Ovary (tissue), 9 donors: ENCODE measurements around the gene PDS5B. TPM values are rescaled to one million over a fixed set of nuclear protein-coding genes. Genes with fewer than 3 reads are reported as not detected.

Experiments
- DNase-seq, 5 donors: peaks; one replicate each; pipeline ENCODE4 v3.0.0-alpha.2; 2019 to 2020
- H3K27ac ChIP-seq, 2 donors: fragments of 200-600 bp; one replicate each; pipeline versions ENCODE4 v1.5.1 to v1.8.0; 2019 to 2022
- H3K27me3 ChIP-seq: fragments of 200-600 bp; one replicate; pipeline ENCODE4 v1.8.0; 2022
- H3K36me3 ChIP-seq: fragments of 200-600 bp; sonication (generic); one replicate; pipeline ENCODE4 v1.5.1; 2019
- H3K4me1 ChIP-seq: one replicate; pipeline ENCODE4 v1.8.1; 2013; ENCODE audit warnings: mild to moderate bottlenecking, moderate library complexity; ENCODE audit not compliant: insufficient read depth
- H3K4me3 ChIP-seq: fragments of 200-600 bp; sonication (generic); one replicate; pipeline ENCODE4 v1.5.1; 2017
- H3K9me3 ChIP-seq, 2 donors: fragments of 200-600 bp in 1 of 2; sonication (generic) in 1 of 2; one replicate each; pipeline versions ENCODE4 v1.5.1 to v1.8.1; 2013 to 2019; ENCODE audit warnings: mild to moderate bottlenecking in 1 of 2, moderate library complexity in 1 of 2
- CTCF ChIP-seq, 3 donors: fragments of 450-650 bp in 2 of 3; fragments of 200-600 bp in 1 of 3; IDR thresholded peaks; one replicate each; pipeline versions ENCODE4 v1.5.1 to v1.8.0; 2016 to 2022; ENCODE audit warnings: antibody characterized with exemption in 3 of 3, mild to moderate bottlenecking in 1 of 3
- EP300 ChIP-seq: sonication (generic); formaldehyde crosslinking; IDR thresholded peaks from one replicate; pipeline ENCODE4 v1.6.1; 2017; ENCODE audit warnings: antibody characterized with exemption
- POLR2A ChIP-seq: fragments of 450-650 bp; IDR thresholded peaks from one replicate; pipeline ENCODE4 v1.6.1; 2017; ENCODE audit warnings: antibody characterized with exemption, mild to moderate bottlenecking, moderate library complexity
- WGBS, 3 donors: extraction: QIAGEN DNeasy Blood & Tissue Kit in 1 of 3; methylation state at CpG; one replicate each; pipeline versions ENCODE4 v1.1.5 to v1.1.7; 2013 to 2017; 5-methylcytosine and 5-hydroxymethylcytosine counted together
- intact Hi-C, 4 donors: fragments of 100-400 bp; cut with DNase I; formaldehyde crosslinking; loops; one replicate each; pipeline versions ENCODE4 v1.11.0 to v1.15.1; 2022 to 2023
- polyA plus RNA-seq, 2 donors: library from polyadenylated mRNA; stranded (reverse); fragments of 200-250 nt in 1 of 2; fragments of 350-450 nt in 1 of 2; fragmentation: Illumina TruSeq in 1 of 2; extraction: RNeasy Lipid Tissue Mini Kit (QIAGEN cat#74804) in 1 of 2; gene quantifications; one replicate each; pipeline ENCODE4 v1.2.3, GENCODE V29; 2013 to 2014
- total RNA-seq, 7 donors: library from RNA; depleted of rRNA in 2 of 7; stranded (reverse); fragments of >200 nt in 2 of 7; fragmentation: NEBNext Ultra II Directional in 3 of 7; extraction: Animal tissue kit (Norgen Biotek cat#: 25700) in 3 of 7; gene quantifications; one replicate each; pipeline versions ENCODE4 v1.1.0 to v1.2.4, GENCODE V29; 2016 to 2023
- donor health status: DM: no; HTN: no; CAD: no; lungs with moderate emphysema.
- donor health status: DM: no; HTN: no; CAD: no.
- donor health status: Bipolar disorder and iron deficiency.
- donor health status: DM: yes; HTN: yes; CAD: no.
- donor health status: DM: no; HTN: no; CAD: no.
- donor health status: DM: yes; HTN: yes; CAD: no.

PDS5B gene
- total and polyA plus RNA-seq, 9 donors: 13.6 to 74.9 (median 55.5) TPM

GRCh38 chr13:32538621-32539246 is 47.5 kb upstream of the PDS5B start, which contains the start of gene N4BP2L2:
Gene N4BP2L2 (minus strand): TSS chr13:32538795. CDS start chr13:32537027, 1,768 bp downstream.
- Histone ChIP-seq H3K27me3 (no peaks in the 10 kb centered on the region), H3K9me3 (no peaks in the 10 kb centered on the region), H3K27ac (peak within 1 kb of the TSS; percentile 80), H3K4me1 (peaks cover 6% of the 10 kb centered on the region), H3K4me3 (peak within 1 kb of the TSS; percentile 84), H3K36me3 (no peaks in the 10 kb centered on the region)
- 1% methylated on average over 32 of the region's 32 CpGs for WGBS, 3 donors
- peak; percentile 92 to 96 (median 94) for DNase-seq
- intact Hi-C loops: loop anchor here in 3 of 4 donors (10.0 kb wide), 2 partner anchors 114 to 124 kb away; partner anchors contain the start of gene N4BP2L1 (in 2 of the 3)
- no peak for TF ChIP-seq EP300
- peak; percentile 34 to 67 (median 39) for TF ChIP-seq CTCF (IDR thresholded peaks at IDR 0.05)
- TF ChIP-seq POLR2A: peak; percentile 84

GRCh38 chr13:32542221-32542620 is 44.0 kb upstream of the PDS5B start:
- intact Hi-C loops: loop anchor here in 2 of 4 donors (5.0 to 10.0 kb wide), 2 partner anchors 157 to 160 kb away; no protein-coding TSS in a partner anchor
- Histone ChIP-seq H3K36me3 (no peaks in the 10 kb centered on the region), H3K9me3 (no peaks in the 10 kb centered on the region), H3K4me3 (no peak overlapping the region), H3K4me1 (no peaks in the 10 kb centered on the region), H3K27ac (no peak overlapping the region), H3K27me3 (no peaks in the 10 kb centered on the region)
- TF ChIP-seq EP300 (no peak), POLR2A (no peak), CTCF (IDR thresholded peaks at IDR 0.05) (no peak)
- WGBS, 3 donors: 78 to 82% (median 80%) methylated on average over 2 of the region's 2 CpGs
- DNase-seq: no peak

- no peak for DNase-seq
These were observed 41.2 kb upstream of the PDS5B start for GRCh38 chr13:32545083-32545482.

GRCh38 chr13:32548837-32549236 is 37.4 kb upstream of the PDS5B start:
- no peak overlapping the region for H3K4me3 ChIP-seq
- no peaks in the 10 kb centered on the region for H3K9me3 ChIP-seq
- no peak for DNase-seq
- no peaks in the 10 kb centered on the region for H3K36me3 ChIP-seq
- H3K4me1 ChIP-seq: no peaks in the 10 kb centered on the region
- TF ChIP-seq CTCF (IDR thresholded peaks at IDR 0.05): no peak
- no peak for TF ChIP-seq EP300
- no peak for TF ChIP-seq POLR2A
- intact Hi-C loops: loop anchor here in 1 of 4 donors (10.0 kb wide), 1 partner anchor 164 kb away; no protein-coding TSS in a partner anchor
- 49 to 57% (median 55%) methylated on average over 2 of the region's 2 CpGs for WGBS, 3 donors
- no peaks in the 10 kb centered on the region for H3K27me3 ChIP-seq
- H3K27ac ChIP-seq: no peak overlapping the region

More at GRCh38 chr13:32545083-32545482, 41.2 kb upstream of the PDS5B start:
- Histone ChIP-seq H3K27me3 (no peaks in the 10 kb centered on the region), H3K36me3 (no peaks in the 10 kb centered on the region), H3K27ac (no peak overlapping the region), H3K4me3 (no peak overlapping the region), H3K9me3 (no peaks in the 10 kb centered on the region), H3K4me1 (no peaks in the 10 kb centered on the region)
- intact Hi-C loops: loop anchor here in 1 of 4 donors (10.0 kb wide), 1 partner anchor 160 kb away; no protein-coding TSS in a partner anchor
- no peak for TF ChIP-seq EP300
- no peak for TF ChIP-seq POLR2A
- TF ChIP-seq CTCF (IDR thresholded peaks at IDR 0.05): no peak
- 97 to 99% (median 98%) methylated on average over 2 of the region's 2 CpGs for WGBS, 3 donors
